ENCODE measurements around the gene CFAP97D2.

The CFAP97D2 gene

DNA sequence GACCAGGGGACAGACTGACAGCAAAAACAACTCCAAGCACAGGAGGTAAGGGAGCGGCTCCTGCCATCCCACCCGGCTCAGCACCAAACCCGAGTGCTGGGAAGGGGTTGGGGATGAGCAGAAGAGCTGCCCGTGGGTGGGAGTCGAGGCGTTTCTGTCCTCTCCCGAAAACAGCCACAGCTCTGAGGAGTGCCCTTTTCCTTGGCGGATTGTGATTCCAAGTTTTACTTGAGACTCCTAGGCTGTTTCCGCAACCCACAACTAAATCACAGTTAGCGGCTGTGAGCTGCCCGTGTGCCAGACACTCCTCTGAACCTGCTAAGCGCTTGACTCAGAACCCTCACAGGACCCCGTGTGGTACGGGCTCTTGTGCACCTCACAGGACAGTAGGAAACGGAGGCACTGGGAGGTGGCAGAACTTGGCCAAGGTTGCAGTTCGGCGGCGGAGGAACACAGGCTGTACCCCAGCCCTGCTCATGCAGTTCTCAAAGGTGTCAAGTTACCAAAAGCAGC is 21.4 kb downstream of the CFAP97D2 start:
- no peak for DNase-seq

DNA sequence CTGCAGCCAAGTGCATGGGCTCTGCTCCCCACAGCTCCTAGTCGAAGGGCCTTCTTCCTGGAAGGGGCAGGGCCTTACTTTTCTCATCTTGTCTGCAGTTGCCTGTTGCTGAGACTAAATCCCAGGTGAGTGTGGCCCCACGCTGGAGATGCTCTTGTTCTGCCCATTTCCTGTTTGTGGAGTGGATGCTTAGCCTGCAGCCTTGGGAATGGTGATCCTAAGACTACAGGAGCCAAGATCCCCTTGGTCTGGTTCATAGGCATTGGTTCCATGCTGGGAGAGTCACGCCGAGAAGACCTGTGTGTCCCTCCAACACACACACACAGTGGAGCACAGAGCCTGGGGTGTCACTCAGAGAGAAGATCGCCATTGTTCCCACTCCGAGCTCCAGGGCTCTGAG is 23.5 kb downstream of the CFAP97D2 start:
- no peak for DNase-seq

DNA sequence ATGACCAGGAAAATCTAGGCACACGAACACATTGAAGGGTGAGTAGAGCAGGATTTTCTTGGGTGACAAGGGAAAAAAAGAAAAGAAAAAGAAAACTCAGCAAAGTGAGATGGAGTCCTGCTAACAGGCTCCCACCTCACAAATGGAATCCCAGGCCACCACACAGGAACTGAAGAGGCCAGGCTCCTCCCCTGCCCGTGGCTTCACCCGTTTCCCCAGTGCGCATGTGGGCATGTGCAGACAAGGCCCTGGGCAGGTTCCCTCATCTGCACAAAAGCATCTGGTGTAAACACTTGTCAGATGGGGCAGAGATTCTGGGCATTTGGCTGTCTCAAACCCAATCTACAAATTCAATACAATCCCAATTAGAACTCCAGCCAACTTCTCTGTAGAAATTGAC is 24.5 kb downstream of the CFAP97D2 start:
- no peak for DNase-seq

DNA sequence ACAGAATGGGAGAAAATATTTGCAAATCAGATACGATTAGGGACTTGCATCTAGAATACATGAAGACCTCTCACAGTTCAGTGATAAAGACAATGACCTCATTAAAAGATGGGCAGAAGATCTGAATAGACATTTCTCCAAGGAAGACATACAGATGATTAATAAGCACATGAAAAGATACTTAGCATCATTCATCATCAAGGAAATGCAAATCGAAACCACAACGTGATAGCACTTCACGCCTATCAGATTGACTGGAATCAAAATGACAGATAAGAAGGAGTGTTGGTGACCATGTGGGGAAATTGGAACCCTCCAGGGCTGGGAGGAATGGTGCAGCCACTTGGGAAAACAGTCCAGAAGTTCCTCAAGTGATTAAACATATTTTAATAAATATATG is 25.8 kb downstream of the CFAP97D2 start:
- DNase-seq: no peak

DNA sequence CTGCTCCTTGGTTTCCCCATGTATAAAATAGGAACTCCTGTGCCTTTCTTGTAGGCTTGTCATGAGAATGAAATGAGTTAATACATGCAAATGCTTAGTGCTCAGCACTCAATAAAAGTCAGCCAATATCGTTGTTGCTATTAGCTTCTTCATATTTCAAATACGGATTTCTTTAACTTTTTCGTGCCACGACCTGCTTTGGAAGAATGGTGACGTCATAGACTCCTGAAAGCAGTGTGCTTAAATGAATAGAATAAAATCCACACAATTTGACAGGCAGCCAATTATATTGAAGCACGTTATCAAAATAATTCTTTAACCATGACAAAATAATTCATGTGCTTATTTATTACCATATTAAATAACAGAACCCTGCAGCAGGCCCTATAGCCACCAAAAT is 29.1 kb downstream of the CFAP97D2 start:
- no peak for DNase-seq

DNA sequence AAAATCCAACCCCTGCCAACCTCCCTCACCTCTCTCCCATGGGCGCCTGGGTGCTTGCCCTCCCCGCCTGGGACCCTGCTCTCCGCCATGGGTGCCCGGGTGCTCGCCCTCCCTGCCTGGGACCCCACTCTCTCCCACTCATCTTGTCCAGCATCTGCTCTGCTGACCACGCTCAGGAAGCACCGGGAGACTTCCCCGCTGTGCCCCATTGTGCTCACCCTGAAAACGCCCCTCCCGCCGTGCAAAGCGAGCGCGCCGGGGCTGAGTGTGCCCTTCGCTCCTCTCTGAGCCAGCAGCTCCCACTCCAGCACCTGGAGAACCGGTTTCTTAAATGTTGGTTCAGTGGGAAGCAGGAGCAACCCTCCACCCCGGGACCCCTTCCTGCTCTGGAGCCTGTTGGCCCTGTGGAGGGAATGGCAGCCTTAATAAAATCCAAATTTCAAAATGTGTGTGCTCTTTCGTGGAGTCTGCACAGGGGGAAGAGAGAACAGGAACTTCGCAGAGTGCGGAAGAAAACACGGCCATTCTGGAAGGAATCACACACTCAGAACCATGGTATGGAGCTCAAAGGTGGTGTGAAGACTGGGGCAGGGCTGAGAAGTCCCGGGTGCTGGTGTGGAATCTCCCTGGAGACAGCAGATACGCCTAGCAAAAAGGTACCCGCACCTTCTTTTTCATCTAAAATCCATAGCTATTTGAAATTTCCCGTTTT is 32.5 kb downstream of the CFAP97D2 start:
- DNase-seq: no peak

DNA sequence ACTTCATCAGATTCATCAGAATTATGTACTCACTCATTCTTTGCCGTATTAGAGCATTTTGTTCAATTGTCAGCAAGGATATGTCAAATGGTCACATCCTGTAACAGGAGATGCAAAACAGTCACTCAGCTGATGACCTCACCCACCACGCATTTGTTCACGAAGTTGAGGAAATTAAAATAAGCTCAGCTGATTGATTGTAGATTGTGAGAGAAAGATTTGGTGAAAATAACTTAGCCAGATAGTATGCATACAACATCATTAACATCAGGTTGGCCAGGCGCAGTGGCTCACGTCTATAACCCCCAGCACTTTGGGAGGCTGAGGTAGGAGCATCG is 33.1 kb downstream of the CFAP97D2 start:
- DNase-seq: no peak

DNA sequence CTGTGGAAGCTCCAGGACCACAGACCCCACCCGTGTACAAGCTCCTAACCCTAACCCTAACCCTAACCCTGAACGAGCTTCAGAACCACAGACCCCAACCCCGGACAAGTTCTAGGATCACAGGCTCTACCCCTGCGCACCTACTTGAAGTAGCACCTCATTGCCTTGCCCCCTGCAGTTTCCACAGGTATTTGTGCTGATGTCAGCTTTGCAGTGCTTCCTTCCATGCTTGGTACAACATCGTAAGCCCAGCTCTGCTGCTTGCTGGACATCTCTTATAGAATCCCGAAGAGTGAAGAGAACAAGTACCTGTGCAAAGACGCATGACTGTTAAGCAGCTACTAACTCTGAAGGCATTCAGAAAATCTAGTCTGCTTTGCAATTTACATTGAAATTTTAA is 34.9 kb downstream of the CFAP97D2 start:
- DNase-seq: no peak

DNA sequence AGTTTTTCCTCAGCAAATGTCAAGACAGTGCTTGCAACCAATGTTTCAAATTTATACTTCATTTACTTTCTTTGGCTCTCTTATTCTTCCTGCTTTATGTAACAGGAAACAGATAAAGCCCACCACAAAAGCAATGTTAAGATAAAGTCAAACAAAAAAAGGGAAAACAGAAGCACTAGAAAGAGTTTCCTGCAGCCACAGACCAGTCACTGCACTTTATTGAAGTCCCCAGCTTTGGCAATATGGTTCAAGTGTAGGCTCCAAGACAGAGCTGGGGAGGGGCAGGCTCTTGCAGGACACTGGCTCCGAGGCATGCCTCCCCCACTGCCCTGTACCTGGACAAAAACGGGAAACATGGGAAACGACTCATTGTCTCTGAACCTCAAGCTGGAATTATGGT is 40.3 kb downstream of the CFAP97D2 start:
- peak in 1 of 2 experiments; percentile 17 for DNase-seq

DNA sequence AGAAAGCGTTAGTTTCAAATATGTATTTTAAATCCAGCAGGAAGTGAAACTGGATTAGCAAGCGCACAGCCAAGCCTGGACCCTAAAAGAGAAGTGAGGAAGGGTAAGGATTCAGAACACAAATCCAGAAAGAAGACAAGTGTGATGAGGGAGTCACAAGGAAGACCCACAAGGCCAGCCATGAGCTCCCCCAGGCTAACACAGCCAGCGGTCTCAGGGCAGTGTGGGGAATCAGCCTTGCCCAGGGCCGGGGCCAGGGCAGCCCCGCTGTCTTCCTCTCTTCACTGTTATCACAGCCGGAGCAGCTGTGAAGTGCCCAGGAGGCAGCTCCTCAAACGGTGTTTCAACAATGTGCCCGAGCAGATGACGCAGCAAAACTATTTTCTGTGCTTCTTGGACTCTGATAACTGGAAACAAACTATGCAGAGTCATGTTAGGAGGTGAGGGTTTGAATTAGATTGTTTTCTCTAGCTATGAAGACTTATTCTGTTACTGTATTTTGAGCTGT is 43.5 kb downstream of the CFAP97D2 start:
- no peak for DNase-seq

DNA sequence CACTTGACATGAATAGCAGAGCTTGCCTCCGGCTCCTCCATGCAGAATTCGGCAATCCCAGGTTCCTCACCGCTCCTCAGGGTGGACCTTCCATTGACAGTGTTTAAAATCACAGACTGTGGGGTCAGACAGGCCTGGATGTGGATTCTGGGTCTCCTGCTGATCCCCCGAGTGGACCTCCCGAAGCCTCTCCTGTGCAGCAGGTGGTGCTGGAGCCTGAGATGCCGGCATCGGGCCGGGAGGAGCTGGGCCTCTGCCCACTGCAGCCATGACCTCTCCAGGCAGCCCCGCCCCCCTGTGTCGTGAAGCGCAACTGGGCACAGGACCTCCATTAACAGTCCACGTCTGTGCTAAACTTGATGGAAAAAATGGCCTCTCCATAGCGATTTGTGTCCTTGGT is 45.1 kb downstream of the CFAP97D2 start:
- DNase-seq: peak in 1 of 2 experiments; percentile 13

DNA sequence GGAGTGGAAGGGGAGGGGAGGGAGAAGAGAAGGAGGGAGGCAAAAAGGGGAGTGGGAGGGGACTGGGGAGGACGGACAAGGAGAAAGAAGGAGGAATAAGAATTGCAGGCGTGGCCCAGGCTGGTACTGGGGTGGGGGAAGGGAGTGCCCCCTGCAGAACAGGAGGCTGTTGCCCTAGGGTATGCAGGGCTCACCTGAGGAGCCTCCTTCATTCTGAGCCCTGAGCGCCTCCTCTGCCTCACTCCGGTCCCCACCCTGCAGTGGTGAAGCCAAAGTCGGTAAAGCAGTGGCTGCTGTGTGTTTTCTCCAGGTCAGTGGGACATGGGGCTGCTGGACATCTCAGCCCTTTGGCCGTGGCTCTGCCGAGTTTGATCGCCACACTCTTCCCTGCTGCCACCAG is 46.6 kb downstream of the CFAP97D2 start:
- peak in 1 of 2 experiments; percentile 40 for DNase-seq

DNA sequence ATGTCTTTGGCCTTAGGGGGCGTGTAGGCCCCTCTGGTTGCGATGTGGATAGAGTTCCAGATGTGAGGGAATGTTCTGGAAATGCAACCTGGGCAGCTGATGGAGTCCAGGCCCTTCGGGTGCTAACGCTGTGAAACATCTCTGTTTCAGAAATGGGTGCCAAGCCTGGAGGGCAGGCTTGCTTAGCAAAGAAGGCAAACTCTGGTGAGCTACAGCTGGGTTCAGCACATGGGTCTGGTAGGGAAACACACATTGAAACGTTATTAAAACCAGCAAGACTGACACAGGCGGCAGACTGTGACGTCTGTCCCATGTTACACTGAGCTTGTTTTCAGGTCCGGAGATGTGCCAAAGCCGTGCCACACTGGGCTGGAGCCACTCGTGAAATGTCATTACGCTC is 47.0 kb downstream of the CFAP97D2 start:
- DNase-seq: peak; percentile 45

DNA sequence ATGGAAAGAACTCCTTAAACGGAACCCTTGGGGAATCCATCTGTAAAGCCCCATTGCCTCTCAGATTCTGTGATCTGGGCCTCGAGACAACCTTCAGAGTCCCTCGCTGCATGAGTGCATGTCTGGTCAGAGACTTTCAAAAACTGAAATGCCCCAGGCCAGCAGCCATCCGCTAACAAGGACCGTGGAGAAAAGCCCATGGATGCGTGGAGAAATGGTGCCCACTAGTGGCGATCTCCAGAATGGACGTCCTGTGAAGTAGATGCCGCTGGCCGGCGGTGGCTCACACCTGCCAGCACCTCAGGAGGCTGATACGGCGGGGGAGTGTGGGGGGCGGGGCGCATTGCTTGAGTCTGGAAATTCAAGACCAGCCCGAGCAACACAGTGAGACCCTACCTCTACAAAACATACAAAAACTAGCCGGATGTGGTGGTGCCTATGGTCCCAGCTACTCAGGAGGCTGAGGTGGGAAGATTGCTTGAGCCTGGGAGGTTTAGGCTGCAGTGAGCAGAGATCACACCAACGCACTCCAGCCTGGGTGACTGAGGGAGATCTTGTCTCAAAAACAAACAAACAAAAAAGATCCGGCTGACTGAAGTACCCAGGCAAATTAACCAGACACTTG is 47.8 kb downstream of the CFAP97D2 start:
- peak; percentile 90 to 94 for DNase-seq

DNA sequence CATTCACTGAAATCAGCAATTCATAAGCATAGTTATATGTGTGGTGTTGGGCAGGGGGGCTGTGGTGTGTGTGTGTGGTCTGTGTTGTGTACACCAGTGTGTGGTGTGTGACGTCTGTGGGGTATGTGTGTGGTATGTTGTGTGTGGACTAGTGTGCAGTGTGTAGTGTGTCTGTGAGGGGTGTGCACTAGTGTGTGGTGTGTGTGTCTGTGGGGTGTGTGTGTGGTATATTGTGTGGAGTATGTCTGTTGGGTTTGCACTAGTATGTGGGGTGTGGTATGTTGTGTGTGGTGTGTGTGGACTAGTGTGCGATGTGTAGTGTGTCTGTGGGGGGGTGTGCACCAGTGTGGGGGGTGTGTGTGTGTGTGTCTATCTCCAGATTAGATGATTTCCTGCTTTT is 48.5 kb downstream of the CFAP97D2 start:
- DNase-seq: no peak

DNA sequence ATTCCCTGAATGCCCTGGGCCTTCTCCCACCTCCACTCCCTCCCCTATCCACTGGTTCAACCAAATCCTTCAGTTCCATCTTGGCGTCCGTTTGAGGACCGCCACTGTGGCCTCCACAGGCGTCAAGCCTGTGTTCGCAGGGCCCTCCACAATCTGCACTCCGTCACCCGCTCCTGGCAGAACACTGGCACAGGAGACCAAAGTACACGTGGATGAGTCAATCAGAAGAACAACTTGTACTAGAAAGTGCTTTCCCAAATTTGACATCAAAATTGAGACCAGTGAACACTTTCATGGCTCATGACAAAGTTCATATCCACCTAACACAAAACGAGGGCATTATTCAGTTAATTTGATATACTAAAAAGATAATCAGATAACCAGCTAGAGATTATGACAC is 49.1 kb downstream of the CFAP97D2 start:
- DNase-seq: no peak

DNA sequence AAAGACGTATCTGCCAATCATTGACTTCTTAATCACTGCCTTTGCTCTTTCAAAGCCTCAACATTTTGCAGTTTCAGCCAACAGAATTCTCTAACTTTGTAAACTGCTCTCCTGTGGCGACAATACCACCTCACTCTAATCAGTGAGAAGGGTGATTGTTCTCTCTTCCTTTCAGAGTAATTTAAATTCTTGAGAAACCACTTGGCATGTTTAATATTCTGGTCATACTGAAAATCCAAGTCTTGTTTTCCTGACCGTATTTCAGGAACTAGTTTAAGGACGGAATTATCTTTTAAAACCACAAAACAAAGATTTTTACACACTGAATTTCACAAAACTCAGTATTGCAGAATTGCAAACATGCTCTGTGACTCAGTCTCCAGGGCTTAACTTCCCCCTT is 50.4 kb downstream of the CFAP97D2 start:
- DNase-seq: no peak

DNA sequence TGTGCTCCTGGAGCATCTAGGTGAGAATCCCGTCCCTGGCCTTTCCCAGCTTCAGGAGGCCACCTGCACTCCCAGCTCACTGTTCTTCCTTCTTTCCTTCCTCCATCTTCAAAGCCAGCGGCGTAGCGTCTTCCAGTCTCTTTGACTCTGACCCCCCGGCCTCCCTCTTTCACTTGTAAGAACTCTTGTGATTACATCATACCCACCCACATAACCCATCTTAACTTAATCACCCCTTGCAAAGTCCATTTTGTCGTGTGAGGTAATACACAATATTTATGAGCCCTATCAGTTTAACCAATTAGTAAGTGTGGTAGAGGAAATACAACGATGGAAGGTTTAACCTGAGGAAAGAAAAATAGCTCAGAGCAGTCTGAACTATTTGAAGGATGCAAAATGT is 51.1 kb downstream of the CFAP97D2 start:
- no peak for DNase-seq

DNA sequence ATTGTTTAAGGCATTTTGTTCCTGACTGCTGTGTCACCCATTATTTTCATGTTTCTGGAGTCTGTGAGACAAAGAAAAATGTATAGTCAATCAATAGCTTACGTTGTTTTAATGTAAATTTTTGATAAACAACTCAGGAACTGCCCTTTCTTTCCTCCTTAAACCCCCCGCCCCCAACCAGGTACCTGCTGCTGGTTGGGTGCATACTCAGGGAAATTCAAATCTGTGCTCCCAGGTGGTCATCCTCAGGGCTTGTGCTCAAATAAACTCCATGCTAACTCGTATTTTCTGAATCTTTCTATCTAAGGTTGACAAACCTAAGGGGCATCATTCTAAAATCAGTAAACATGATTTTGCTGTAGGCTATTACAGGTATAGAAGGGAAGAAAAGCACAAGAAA is 51.5 kb downstream of the CFAP97D2 start:
- no peak for DNase-seq

DNA sequence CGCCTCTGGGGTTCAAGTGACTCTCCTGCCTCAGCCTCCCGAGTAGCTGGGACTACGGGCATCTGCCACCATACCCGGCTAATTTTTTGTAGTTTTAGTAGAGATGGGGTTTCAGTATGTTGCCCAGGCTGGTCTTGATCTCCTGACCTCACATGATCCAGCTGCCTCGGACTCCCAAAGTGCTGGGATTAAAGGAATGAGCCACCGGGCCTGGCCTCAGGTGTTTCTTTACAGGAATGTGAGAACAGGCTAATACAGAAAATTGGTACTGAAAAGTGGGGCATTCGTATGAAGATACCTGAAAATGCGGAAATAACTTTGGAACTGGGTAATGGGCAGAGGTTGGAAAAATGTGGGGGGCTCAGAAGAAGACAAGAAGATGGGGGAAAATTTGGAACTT is 52.8 kb downstream of the CFAP97D2 start:
- DNase-seq: no peak

DNA sequence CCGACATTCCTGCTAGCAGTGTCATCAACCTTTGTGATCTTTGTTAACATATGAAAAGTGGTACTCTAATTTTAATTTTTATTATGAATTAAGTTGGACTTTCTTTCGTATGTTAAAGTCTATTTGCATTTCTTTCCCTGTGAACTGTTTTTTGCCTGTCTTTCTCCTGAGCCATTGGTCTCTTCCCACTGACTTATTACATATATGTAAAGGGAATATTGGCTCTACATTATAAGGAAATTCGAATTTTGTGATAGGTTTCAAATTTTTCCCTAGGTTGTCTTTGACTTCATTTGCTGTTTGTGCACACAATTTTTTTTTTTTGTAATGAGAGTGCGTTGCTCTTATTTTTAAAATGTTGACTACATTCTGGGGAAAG is 55.2 kb downstream of the CFAP97D2 start:
- no peak for DNase-seq

DNA sequence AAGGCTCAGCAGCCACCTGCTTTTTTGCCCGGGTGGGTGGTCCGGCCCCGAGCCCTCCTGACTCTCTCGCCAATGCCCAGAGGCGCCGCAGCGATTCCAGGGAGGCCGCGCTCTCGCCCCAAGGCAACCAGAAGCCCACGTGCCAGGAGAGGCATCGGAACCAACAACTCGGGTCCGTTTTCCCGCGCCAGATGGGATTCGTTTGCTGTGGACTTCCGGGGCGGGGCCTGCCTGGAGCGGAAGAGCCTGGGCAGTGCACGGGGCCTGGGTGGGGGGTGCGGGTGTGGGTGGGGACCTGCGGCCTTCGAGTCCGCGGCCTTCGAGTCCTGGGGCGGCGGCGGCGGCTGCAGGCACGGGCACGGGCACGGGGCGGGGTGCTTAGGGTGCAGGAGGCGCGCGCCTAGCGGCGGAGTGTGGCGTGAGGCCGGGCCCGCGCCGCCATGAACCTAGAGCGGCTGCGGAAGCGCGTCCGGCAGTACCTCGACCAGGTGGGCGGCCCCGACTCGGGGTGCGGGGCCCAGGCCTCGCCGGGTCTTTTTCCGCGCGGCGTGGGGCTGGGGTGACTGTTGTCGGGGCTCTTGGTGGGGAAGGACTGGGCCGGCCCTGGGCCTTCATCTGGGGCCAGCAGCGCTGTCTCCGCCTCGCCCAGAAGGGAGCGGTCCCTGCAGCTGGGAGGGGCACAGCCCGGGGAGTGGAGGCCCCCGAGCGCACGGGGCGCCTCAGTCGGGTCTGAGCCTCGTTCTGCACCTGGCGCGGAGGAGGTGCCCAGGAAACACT is 55.8 kb downstream of the CFAP97D2 start, which contains the start of gene CDC16:
CDC16 (plus strand) TSS at position 253 of the 777 bp plus-strand sequence; CDS start at position 441, 188 bp downstream.
- DNase-seq: peak; percentile 96 to 98

DNA sequence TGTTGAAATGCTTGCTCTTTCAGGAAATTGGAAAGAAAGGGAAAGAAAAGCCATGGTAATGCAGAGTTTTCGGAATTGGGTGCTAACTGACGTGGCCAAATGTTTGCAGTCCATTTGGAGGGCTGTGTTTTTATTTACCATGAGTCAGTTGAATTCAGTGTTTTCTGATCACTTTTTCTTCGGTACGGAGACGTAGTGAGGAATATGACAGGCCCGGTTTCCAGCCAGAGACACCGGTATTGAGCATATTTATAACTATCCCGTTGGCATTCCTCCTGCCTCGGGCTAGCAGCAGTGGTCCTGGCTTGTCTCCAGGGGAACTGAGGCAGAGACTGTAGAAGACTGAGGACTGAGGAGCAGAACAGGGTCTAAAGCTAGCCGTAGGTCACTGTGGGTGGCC is 56.6 kb downstream of the CFAP97D2 start:
- DNase-seq: no peak

DNA sequence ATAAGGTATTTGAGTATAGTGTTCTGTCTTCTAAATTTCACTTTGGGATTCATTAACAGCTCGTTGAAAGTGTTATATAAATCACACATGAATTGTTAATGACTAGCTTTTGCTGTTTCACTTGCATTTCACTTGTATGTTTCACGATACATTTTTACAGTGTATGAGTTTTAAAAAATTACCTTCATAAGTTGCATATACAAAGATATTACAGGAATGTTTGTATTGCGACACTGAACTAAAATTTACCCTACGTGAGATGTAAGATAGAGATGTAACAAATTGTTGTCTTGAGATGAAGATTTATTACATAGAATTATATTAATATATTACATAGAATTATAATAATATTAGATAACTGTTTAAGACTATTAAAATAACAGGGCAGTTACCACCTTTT is 57.2 kb downstream of the CFAP97D2 start:
- no peak for DNase-seq
